Measurements from ENCODE around the gene MAB21L2. TPM values are rescaled to one million over a fixed set of nuclear protein-coding genes. Genes with fewer than 3 reads are reported as not detected.

The MAB21L2 gene
- total RNA-seq, 1 experiment from 2014 or later, result not detected

DNA sequence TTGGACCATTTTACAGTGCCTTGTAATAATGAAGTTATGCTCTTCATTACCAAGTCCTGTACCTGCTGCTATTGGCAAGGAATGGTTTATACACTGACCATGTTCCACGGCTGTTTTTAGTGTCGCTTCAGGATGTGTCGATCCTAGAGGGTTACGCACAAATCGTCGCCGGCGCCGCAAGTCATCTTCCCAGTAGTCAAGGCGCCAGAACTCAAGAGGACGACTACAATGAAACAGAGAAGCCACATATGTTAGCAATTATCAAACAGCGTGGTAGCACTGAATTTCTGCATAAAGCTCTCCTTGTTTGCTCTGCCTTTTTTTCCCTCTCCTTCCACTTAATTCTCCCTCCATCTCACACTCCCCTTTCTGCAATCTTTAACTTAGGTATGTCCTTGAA is 17.0 kb downstream of the MAB21L2 start:
- H3K23ac ChIP-seq (ENCODE audit: insufficient read length, low read depth, low read length), result no peak overlapping the region
- H2BK20ac ChIP-seq (ENCODE audit: low read depth, low read length, poor library complexity, severe bottlenecking), result no peak overlapping the region
- no peaks in the 10 kb centered on the region for H3K23me2 ChIP-seq (ENCODE audit: insufficient read length, low read depth, low read length, poor library complexity, severe bottlenecking)
- no peak overlapping the region for H2AK5ac ChIP-seq (ENCODE audit: insufficient read length, low read length)
- no peak for DNase-seq
- Mint-ChIP-seq H3K27ac (peak overlapping the region in 1 of 3 experiments; percentile 9; a peak in 1 of 7 replicates), H3K9me3 (no peaks in the 10 kb centered on the region), H3K4me1 (no peaks in the 10 kb centered on the region), H3K36me3 (ENCODE audit: insufficient read depth in 1 of 3, low read depth in 3 of 3) (no peaks in the 10 kb centered on the region), H3K4me3 (no peak overlapping the region), H3K27me3 (ENCODE audit: low read depth) (no peaks in the 10 kb centered on the region)
- no peak overlapping the region for H3K18ac ChIP-seq (ENCODE audit: insufficient read length, low read depth, low read length)
- H2BK120ac ChIP-seq (ENCODE audit: low read depth, low read length, poor library complexity, severe bottlenecking), result no peak overlapping the region
- no peak overlapping the region for H2BK12ac ChIP-seq (ENCODE audit: insufficient read length, low read depth, low read length)
- no peak overlapping the region for H3K56ac ChIP-seq (ENCODE audit: insufficient read length, low read depth, low read length)
- no peaks in the 10 kb centered on the region for H3K79me2 ChIP-seq (ENCODE audit: insufficient read depth, low read length)
- H3K9ac ChIP-seq (ENCODE audit: extremely low read depth, insufficient read length, low read length), result no peak overlapping the region
- H2BK5ac ChIP-seq (ENCODE audit: insufficient read length, low read length), result no peak overlapping the region
- no peak overlapping the region for H4K5ac ChIP-seq (ENCODE audit: insufficient read length, low read depth, low read length)
- no peak overlapping the region for H3T11ph ChIP-seq (ENCODE audit: low read length)
- no CpG with 5 or more reads among the region's 12 CpGs for WGBS (ENCODE audit: extremely low coverage, insufficient read length, low lambda C conversion rate)
- H4K8ac ChIP-seq (replicated peaks; ENCODE audit: insufficient read length, low read depth, low read length), result no peak overlapping the region
- no peak overlapping the region for H4K91ac ChIP-seq (ENCODE audit: insufficient read length, low read depth, low read length)
- TF ChIP-seq, protein P1, sequence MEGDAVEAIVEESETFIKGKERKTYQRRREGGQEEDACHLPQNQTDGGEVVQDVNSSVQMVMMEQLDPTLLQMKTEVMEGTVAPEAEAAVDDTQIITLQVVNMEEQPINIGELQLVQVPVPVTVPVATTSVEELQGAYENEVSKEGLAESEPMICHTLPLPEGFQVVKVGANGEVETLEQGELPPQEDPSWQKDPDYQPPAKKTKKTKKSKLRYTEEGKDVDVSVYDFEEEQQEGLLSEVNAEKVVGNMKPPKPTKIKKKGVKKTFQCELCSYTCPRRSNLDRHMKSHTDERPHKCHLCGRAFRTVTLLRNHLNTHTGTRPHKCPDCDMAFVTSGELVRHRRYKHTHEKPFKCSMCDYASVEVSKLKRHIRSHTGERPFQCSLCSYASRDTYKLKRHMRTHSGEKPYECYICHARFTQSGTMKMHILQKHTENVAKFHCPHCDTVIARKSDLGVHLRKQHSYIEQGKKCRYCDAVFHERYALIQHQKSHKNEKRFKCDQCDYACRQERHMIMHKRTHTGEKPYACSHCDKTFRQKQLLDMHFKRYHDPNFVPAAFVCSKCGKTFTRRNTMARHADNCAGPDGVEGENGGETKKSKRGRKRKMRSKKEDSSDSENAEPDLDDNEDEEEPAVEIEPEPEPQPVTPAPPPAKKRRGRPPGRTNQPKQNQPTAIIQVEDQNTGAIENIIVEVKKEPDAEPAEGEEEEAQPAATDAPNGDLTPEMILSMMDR (conservative IDR thresholded peaks at IDR 0.05), result no peak
- no peaks in the 10 kb centered on the region for H3K9me3 ChIP-seq (ENCODE audit: control insufficient read depth, low read depth, low read length)
- H3K27me3 ChIP-seq (ENCODE audit: insufficient read depth, low read length), result no peaks in the 10 kb centered on the region
- no peak overlapping the region for H3K4ac ChIP-seq (ENCODE audit: low read depth, low read length)
- H3K4me1 ChIP-seq (ENCODE audit: insufficient read depth, low read length), result no peaks in the 10 kb centered on the region
- no peak overlapping the region for H3K4me2 ChIP-seq (ENCODE audit: insufficient read depth, insufficient read length, low read length)
- H4K20me1 ChIP-seq (ENCODE audit: control insufficient read depth, insufficient read depth, insufficient read length), result no peaks in the 10 kb centered on the region
- no peak overlapping the region for H3K14ac ChIP-seq (ENCODE audit: insufficient read depth, low read length)
- no peak overlapping the region for H2BK15ac ChIP-seq (ENCODE audit: low read depth, low read length)
- H2AFZ ChIP-seq (ENCODE audit: low read length), result no peak overlapping the region
- no peaks in the 10 kb centered on the region for H3K79me1 ChIP-seq (ENCODE audit: insufficient read depth, low read depth, low read length, poor library complexity, severe bottlenecking)
- no peak overlapping the region for H3K27ac ChIP-seq (ENCODE audit: insufficient read length, low read depth, low read length)

All from H9 (cell line).